ENCODE measurements around the gene PTPN7.
"Not testable (repeated sequence)": the region's sequence is repeated elsewhere in the genome, so short reads cannot be mapped to it uniquely, and the experiment has no call there.

PTPN7 gene

DNA sequence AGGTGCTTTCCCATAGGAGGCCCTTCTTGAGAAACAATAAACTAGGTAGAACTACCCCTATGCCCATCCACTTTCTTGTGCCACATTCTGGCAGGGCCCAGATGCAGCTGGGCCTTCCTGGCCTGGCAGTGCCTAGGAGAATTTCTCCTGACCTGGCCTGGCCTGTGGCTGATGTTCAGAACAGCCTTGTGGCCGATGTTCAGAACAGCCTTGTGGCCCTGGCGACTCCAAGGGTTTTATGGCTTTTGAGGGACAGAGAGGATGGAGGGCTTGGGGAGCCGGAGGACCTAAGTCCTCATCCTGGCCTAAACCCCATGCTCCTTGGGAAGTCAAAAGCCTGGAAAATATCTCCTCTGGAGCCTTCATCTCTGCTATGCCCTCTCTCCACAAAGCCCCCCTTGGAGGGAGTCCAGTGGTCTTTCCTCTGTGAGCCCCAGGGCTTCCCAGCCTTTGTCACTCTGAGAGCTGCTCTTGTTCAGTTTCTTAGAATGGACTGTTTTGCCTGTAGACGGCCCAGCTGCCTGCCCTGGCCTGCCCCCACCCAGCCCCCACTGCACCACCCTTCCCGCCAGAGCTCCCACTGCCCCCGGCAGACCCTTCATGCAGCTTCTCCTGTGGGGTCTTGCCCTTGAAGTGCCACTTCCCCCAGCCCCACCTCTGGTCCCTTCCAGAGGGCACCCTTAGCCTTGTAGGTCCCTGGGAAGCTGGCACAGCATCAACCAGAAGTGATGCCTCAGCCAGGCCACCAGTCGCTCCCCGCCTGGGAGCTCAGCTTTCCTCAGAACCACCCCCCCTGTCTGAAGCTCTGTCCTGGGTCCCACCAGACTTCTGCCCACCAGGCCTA lies 30.7 kb downstream of the PTPN7 start:
- DNase-seq, result no peak

DNA sequence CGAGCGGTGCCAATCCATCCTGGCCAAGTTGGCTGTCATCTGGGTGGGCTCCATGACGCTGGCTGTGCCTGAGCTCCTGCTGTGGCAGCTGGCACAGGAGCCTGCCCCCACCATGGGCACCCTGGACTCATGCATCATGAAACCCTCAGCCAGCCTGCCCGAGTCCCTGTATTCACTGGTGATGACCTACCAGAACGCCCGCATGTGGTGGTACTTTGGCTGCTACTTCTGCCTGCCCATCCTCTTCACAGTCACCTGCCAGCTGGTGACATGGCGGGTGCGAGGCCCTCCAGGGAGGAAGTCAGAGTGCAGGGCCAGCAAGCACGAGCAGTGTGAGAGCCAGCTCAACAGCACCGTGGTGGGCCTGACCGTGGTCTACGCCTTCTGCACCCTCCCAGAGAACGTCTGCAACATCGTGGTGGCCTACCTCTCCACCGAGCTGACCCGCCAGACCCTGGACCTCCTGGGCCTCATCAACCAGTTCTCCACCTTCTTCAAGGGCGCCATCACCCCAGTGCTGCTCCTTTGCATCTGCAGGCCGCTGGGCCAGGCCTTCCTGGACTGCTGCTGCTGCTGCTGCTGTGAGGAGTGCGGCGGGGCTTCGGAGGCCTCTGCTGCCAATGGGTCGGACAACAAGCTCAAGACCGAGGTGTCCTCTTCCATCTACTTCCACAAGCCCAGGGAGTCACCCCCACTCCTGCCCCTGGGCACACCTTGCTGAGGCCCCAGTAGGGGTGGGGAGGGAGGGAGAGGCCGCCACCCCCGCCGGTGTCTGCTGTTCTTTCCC lies 32.4 kb downstream of the PTPN7 start:
- DNase-seq, result no peak

- DNase-seq, result no peak
Measured at GRCh38 chr1:202127061-202127460, 33.3 kb downstream of the PTPN7 start.

DNA sequence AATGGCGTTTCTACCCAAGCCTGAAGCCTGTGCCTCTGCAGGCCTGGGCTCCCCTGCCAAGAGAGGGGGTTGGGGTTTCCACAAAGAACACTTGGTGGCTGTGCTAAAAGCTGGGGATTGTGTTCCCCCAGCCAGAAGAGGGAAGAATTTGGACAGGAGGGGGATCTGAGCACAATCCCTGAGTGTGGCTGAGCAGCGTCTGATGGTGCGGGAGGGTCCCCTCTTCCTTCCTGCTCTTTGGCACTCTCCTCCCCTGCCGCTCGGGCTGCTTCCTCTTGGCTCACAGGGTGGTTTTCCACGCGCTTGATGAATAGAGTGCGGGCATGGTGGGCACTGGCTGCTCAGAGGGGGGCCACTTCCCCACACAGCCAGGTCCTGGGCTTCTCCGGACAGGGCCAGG lies 34.0 kb downstream of the PTPN7 start:
- no peak for DNase-seq

GRCh38 chr1:202125611-202126010 lies 34.8 kb downstream of the PTPN7 start:
- DNase-seq, result no peak

GRCh38 chr1:202124142-202124541 lies 36.3 kb downstream of the PTPN7 start:
- DNase-seq, result peak; percentile 64

GRCh38 chr1:202123336-202123813 lies 37.0 kb downstream of the PTPN7 start:
- no peak for DNase-seq

- DNase-seq, result no peak
Measured at GRCh38 chr1:202122639-202123335, 37.6 kb downstream of the PTPN7 start, which contains the start of gene GPR37L1. GPR37L1 (plus strand) TSS chr1:202122917; CDS start chr1:202122964, 47 bp downstream.

DNA sequence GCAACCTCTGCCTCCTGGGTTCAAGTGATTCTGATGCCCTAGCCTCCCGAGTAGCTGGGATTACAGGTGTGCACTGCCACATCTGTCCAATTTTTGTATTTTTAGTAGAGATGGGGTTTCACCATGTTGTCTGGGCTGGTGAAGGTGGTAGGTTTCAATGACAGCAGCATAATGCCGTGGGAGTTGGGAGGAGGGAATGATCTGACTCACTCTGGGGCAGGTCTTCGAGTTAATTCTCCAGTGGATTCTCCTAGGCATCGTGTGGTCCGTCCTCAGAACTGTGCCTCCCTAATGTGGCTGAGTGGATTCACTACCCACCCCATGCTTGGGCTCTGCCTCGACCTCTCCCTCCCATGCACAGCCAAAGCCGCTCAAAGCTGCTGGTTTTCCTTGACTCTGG lies 39.4 kb downstream of the PTPN7 start:
- DNase-seq, result no peak

DNA sequence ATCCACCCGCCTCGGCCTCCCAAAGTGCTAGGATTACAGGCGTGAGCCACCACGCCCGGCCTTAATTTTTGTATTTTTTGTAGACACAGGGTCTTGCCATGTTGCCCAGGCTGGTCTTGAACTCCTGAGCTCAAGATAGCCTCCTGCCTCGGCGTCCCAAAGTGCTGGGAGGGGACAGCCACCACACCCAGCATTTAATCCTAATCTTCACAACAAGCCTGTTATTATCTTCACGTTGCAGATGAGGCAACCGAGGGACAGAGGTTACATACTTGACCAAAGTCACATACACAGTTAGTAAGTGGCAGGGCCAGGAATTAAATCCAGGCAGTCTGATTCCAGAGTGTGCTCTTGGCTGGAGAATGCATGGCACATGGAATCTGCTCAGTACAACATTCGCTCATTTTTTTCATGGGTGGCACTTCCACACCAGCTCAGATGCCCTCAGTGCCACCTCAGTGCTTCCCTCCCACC lies 42.5 kb downstream of the PTPN7 start:
- DNase-seq, result no peak

DNA sequence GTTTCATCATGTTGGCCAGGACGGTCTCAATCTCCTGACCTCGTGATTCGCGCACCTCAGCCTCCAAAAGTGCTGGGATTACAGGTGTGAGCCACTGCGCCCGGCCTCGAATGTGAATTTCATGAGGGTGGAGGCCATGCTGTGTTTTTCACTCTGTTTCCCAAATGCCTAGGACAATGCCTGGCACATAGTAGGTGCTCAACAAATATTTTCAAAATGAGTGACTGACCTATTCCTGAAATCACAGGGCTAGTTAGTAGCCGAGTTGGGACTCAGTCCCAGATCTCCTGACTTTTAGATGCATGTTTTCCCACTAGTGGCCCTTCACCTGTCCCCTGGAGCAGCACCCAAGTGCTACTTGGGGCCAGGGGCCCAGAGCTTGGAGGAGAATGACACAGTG lies 44.1 kb downstream of the PTPN7 start:
- DNase-seq, result no peak

DNA sequence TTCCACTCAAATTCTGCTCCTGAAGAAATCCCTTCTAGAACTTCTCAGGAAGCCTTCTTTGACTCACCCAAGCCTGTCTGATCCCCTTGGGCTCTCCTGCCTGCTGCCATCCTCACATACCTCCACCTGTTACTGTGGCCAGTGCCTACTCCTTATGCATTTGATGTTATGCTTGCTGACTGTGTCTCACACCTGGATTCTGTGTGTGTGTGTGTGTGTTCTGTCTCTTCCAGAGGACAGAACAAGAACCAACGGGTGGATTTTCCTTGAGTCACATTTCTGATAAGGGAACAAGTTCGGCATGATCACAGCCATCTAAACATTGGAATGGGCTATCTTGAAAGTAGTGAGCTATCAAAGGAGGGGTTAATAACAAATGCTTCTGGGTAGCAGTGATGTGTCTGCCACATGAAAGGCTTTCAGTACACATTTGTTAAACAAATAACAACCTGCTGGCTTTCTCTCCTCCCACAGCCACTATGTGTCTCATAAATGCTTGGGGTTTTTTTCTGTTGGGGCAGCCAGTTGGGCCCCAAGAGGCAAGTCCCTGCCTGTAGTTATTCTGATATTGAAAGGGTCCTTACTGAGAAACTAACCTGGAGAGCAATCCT lies 46.6 kb downstream of the PTPN7 start:
- DNase-seq, result peak; percentile 44

GRCh38 chr1:202112859-202113689 lies 47.3 kb downstream of the PTPN7 start:
- DNase-seq, result no peak

DNA sequence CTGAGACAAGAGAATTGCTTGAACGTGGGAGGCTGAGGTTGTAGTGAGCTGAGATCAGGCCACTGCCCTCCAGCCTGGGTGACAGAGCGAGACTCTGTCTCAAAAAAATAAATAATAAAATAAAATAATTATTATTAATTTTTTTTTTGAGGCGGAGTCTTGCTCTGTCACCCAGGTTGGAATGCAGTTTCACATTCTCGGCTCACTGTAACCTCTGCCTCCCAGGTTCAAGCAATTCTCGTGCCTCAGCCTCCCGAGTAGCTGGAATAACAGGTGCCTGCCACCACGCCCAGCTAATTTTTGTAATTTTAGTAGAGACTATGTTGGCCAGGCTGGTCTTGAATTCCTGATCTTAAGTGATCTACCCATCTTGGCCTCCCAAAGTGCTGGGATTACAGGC lies 48.8 kb downstream of the PTPN7 start:
- DNase-seq, result not testable (repeated sequence)

DNA sequence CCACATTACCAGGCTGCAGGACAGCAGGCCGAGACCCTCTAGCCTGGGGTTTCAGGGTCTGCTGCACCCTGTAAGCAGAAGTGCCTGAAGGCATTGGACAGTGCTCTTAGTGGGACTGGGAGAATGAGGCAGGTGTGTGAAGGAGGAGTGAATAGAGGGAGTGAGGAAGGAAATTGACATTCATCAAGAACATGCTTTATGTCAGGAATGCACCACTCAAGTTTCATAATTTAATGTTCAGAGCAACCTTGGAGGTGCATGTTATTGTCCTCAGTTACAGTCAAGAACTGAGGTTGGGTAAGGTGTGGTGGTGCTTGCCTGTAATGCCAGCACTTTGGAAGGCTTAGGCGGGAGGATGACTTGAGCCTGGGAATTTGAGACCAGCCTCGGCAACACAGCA lies 49.4 kb downstream of the PTPN7 start:
- no peak for DNase-seq

- DNase-seq, result peak; percentile 97
Measured at GRCh38 chr1:202107801-202108731, 52.3 kb downstream of the PTPN7 start.

- peak; percentile 89 for DNase-seq
Measured at GRCh38 chr1:202107321-202107761, 53.1 kb downstream of the PTPN7 start.

- DNase-seq, result peak; percentile 59
Measured at GRCh38 chr1:202106340-202107254, 53.8 kb downstream of the PTPN7 start.
